ENCODE measurements around the gene KIF1A.

KIF1A gene

GRCh38 chr2:240711296-240711695, 108.7 kb downstream of the KIF1A start:
- no peak overlapping the region for H3K4me3 ChIP-seq (replicated peaks; ENCODE audit: low read depth, low read length)
- no peak for DNase-seq (ENCODE audit: low read depth)
- TF ChIP-seq, protein P1, sequence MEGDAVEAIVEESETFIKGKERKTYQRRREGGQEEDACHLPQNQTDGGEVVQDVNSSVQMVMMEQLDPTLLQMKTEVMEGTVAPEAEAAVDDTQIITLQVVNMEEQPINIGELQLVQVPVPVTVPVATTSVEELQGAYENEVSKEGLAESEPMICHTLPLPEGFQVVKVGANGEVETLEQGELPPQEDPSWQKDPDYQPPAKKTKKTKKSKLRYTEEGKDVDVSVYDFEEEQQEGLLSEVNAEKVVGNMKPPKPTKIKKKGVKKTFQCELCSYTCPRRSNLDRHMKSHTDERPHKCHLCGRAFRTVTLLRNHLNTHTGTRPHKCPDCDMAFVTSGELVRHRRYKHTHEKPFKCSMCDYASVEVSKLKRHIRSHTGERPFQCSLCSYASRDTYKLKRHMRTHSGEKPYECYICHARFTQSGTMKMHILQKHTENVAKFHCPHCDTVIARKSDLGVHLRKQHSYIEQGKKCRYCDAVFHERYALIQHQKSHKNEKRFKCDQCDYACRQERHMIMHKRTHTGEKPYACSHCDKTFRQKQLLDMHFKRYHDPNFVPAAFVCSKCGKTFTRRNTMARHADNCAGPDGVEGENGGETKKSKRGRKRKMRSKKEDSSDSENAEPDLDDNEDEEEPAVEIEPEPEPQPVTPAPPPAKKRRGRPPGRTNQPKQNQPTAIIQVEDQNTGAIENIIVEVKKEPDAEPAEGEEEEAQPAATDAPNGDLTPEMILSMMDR (IDR thresholded peaks at IDR 0.05; ENCODE audit: low read length, missing control alignments), result no peak

DNA sequence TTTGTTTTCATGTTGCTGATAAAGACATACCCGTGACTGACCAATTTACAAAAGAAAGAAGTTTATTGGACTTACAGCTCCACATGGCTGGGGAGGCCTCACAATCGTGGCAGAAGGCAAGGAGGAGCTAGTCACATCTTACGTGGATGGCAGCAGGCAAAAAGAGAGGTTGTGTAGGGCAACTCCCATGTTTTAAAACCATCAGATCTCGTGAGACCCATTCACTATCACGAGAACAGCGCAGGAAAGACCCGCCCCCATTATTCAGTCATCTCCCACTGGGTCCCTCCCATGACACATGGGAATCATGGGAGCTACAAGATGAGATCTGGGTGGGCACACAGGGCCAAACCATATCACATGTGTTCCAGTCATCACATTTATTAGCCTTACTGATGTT, 111.6 kb downstream of the KIF1A start:
- H3K4me3 ChIP-seq (replicated peaks; ENCODE audit: low read depth, low read length), result no peak overlapping the region
- TF ChIP-seq, protein P1 (IDR thresholded peaks at IDR 0.05; ENCODE audit: low read length, missing control alignments), result no peak
- no peak for DNase-seq (ENCODE audit: low read depth)

- TF ChIP-seq, protein P1 (IDR thresholded peaks at IDR 0.05; ENCODE audit: low read length, missing control alignments), result no peak
- no peak overlapping the region for H3K4me3 ChIP-seq (replicated peaks; ENCODE audit: low read depth, low read length)
- no peak for DNase-seq (ENCODE audit: low read depth)
Observed at GRCh38 chr2:240707821-240708220, 112.2 kb downstream of the KIF1A start.

- TF ChIP-seq, protein P1 (IDR thresholded peaks at IDR 0.05; ENCODE audit: low read length, missing control alignments), result no peak
- DNase-seq (ENCODE audit: low read depth), result no peak
Observed at GRCh38 chr2:240707043-240707756, 112.8 kb downstream of the KIF1A start.

GRCh38 chr2:240705204-240705791, 114.7 kb downstream of the KIF1A start:
- no peak for DNase-seq (ENCODE audit: low read depth)
- H3K4me3 ChIP-seq (replicated peaks; ENCODE audit: low read depth, low read length), result no peak overlapping the region
- TF ChIP-seq, protein P1 (IDR thresholded peaks at IDR 0.05; ENCODE audit: low read length, missing control alignments), result no peak

More at GRCh38 chr2:240707043-240707756, 112.8 kb downstream of the KIF1A start:
- no peak overlapping the region for H3K4me3 ChIP-seq (replicated peaks; ENCODE audit: low read depth, low read length)

DNA sequence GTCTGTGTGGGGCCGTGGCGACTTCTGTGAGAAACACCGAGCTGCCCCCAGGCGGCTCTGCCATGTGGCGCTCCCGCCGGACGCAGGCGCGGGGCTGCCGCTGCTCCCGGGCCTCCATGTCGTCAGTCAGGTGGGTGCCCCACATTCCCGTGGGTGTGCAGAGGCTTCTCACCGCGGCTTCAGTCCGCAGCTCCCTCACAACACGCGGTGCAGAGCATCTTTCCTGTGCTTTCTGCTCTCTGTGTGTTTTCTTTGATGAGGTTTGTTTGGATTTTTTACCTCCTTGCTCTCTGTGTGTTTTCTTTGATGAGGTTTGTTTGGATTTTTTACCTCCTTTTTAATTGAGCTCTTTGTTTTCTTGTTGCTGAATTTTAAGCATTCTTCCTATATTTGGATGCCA, 115.4 kb downstream of the KIF1A start:
- DNase-seq (ENCODE audit: low read depth), result no peak

More for the DNA sequence above, 115.4 kb downstream of the KIF1A start:
- no peak overlapping the region for H3K4me3 ChIP-seq (replicated peaks; ENCODE audit: low read depth, low read length)
- TF ChIP-seq, protein P1 (IDR thresholded peaks at IDR 0.05; ENCODE audit: low read length, missing control alignments), result no peak

Data from fibroblast of pulmonary artery (primary cell).